Measurements from ENCODE around the gene STMN3.

Gene STMN3

GRCh38 chr20:63694584-63695423, 41.6 kb upstream of the STMN3 start:
- no peak for DNase-seq (ENCODE audit: low read depth)
- no peak for TF ChIP-seq CTCF (conservative IDR thresholded peaks at IDR 0.05; ENCODE audit: low read length)
- H3K4me3 ChIP-seq (ENCODE audit: low read length): no peak overlapping the region

GRCh38 chr20:63693733-63694583, 40.7 kb upstream of the STMN3 start:
- no peak for DNase-seq (ENCODE audit: low read depth)
- H3K4me3 ChIP-seq (ENCODE audit: low read length): no peak overlapping the region
- no peak for TF ChIP-seq CTCF (conservative IDR thresholded peaks at IDR 0.05; ENCODE audit: low read length)

DNA sequence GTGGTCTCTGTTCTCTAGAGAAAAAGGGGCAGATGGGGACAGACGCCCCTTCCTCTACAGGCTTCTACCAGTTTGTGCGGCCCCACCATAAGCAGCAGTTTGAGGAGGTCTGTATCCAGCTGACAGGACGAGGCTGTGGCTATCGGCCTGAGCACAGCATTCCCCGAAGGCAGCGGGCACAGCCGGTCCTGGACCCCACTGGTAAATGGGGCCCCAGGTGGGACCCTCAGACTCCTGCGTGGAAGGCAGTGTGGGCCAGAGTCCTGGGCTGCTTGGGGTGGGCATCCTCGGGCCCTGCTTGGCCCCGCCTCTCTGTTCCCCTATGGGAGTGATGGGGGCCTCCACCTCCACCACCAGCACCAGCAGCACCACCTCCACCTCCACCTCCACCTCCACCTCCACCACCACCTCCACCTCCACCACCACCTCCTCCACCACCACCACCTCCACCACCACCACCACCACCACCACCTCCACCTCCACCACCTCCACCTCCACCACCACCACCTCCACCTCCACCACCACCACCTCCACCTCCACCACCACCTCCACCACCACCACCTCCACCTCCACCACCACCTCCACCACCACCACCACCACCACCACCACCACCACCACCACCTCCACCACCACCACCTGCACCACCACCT, 40.0 kb upstream of the STMN3 start:
- no peak for DNase-seq (ENCODE audit: low read depth)
- H3K4me3 ChIP-seq (ENCODE audit: low read length): no peak overlapping the region
- TF ChIP-seq CTCF (conservative IDR thresholded peaks at IDR 0.05; ENCODE audit: low read length): no peak

- TF ChIP-seq CTCF (conservative IDR thresholded peaks at IDR 0.05; ENCODE audit: low read length): peak; percentile 39
- peak; percentile 44 for DNase-seq (ENCODE audit: low read depth)
- no peak overlapping the region for H3K4me3 ChIP-seq (ENCODE audit: low read length)
Observed at GRCh38 chr20:63692436-63693082, 39.3 kb upstream of the STMN3 start.

- TF ChIP-seq CTCF (conservative IDR thresholded peaks at IDR 0.05; ENCODE audit: low read length): no peak
- H3K4me3 ChIP-seq (ENCODE audit: low read length): no peak overlapping the region
- DNase-seq (ENCODE audit: low read depth): no peak
Observed at GRCh38 chr20:63691711-63692435, 38.6 kb upstream of the STMN3 start.

All from AG10803 (cell line).